ENCODE data around the gene ARHGAP21. TPM values are rescaled to one million over a fixed set of nuclear protein-coding genes. Genes with fewer than 3 reads are reported as not detected.

Gene ARHGAP21
- total RNA-seq, 4 donors from 2014 or later = 83.2 to 118 (median 86.3) TPM

- no peak overlapping the region for H3K27ac ChIP-seq
- intact Hi-C loops (cut with DNase I) = no loop called here
- no peak for TF ChIP-seq POLR2A (IDR thresholded peaks at IDR 0.05)
- TF ChIP-seq, protein P1, sequence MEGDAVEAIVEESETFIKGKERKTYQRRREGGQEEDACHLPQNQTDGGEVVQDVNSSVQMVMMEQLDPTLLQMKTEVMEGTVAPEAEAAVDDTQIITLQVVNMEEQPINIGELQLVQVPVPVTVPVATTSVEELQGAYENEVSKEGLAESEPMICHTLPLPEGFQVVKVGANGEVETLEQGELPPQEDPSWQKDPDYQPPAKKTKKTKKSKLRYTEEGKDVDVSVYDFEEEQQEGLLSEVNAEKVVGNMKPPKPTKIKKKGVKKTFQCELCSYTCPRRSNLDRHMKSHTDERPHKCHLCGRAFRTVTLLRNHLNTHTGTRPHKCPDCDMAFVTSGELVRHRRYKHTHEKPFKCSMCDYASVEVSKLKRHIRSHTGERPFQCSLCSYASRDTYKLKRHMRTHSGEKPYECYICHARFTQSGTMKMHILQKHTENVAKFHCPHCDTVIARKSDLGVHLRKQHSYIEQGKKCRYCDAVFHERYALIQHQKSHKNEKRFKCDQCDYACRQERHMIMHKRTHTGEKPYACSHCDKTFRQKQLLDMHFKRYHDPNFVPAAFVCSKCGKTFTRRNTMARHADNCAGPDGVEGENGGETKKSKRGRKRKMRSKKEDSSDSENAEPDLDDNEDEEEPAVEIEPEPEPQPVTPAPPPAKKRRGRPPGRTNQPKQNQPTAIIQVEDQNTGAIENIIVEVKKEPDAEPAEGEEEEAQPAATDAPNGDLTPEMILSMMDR (IDR thresholded peaks at IDR 0.05) = no peak
- peaks cover 0 to 2% of the 10 kb centered on the region in 2 donors for H3K4me1 ChIP-seq
- no peak for DNase-seq
- 91 to 92% methylated on average over 6 of the region's 6 CpGs for WGBS, 2 donors
- no peaks in the 10 kb centered on the region for H3K9me3 ChIP-seq
- no peaks in the 10 kb centered on the region for H3K36me3 ChIP-seq
- no peak overlapping the region for H3K4me3 ChIP-seq (replicated peaks in 1 of 3)
- H3K27me3 ChIP-seq = no peaks in the 10 kb centered on the region
Measured at GRCh38 chr10:24700948-24701347, 22.7 kb downstream of the ARHGAP21 start.

DNA sequence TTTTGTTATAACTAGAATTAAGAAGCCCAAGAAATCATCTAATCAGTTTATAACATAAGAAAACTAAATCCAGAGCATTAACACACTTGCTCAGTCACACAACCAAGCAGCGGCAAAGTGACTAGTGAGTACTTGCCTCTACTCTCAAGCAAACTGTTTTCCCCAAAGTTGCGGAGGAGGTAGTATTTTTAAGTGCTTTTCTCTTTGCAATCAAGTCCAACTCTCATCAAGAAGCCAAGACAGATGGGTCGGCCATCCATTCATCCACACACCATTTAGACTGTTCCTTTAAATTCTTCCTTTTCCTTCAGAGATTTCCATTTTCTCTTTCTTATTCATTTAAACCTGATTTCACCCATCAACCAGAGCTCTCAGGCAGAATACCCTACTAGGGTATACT lies 25.4 kb downstream of the ARHGAP21 start:
- WGBS, 2 donors = 95 to 99% methylated on average over 3 of the region's 3 CpGs

GRCh38 chr10:24697080-24697479 lies 26.6 kb downstream of the ARHGAP21 start:
- intact Hi-C loops (cut with DNase I) = no loop called here
- TF ChIP-seq POLR2A (IDR thresholded peaks at IDR 0.05) = no peak
- TF ChIP-seq, protein P1 (IDR thresholded peaks at IDR 0.05) = no peak
- Histone ChIP-seq H3K27ac (no peak overlapping the region), H3K4me3 (replicated peaks in 1 of 3) (no peak overlapping the region), H3K36me3 (no peaks in the 10 kb centered on the region), H3K27me3 (no peaks in the 10 kb centered on the region), H3K9me3 (no peaks in the 10 kb centered on the region), H3K4me1 (peaks cover 0 to 3% of the 10 kb centered on the region in 2 donors)
- no peak for DNase-seq
- 97% methylated on average over 2 of the region's 2 CpGs for WGBS, 2 donors

More for the DNA sequence above, 25.4 kb downstream of the ARHGAP21 start:
- TF ChIP-seq, protein P1 (IDR thresholded peaks at IDR 0.05) = no peak
- TF ChIP-seq POLR2A (IDR thresholded peaks at IDR 0.05) = no peak
- Histone ChIP-seq H3K4me1 (peaks cover 0 to 3% of the 10 kb centered on the region in 2 donors), H3K36me3 (no peaks in the 10 kb centered on the region), H3K27ac (no peak overlapping the region), H3K4me3 (replicated peaks in 1 of 3) (no peak overlapping the region), H3K27me3 (no peaks in the 10 kb centered on the region), H3K9me3 (no peaks in the 10 kb centered on the region)
- no peak for DNase-seq
- intact Hi-C loops (cut with DNase I) = no loop called here

DNA sequence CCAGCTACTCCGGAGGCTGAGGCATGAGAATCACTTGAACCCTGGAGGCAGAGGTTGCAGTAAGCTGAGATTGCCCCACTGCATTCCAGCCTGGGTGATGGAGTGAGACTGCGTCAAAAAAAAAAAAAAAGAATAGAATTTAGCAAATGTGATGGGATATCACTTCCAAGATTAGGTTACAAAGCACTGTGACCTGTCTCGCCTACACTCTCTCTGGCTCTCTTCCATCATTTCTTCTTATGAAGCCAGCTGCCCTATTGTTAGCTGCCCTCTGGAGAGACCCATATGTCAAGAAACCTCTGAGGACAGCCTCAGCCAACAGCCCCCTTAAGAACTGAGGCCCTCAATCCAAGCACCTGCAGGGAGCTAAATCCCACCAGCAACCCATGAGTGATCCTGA lies 28.2 kb downstream of the ARHGAP21 start:
- H3K36me3 ChIP-seq = no peaks in the 10 kb centered on the region
- no peak overlapping the region for H3K27ac ChIP-seq
- peaks cover 0 to 3% of the 10 kb centered on the region in 2 donors for H3K4me1 ChIP-seq
- H3K4me3 ChIP-seq (replicated peaks in 1 of 3) = no peak overlapping the region
- intact Hi-C loops (cut with DNase I) = no loop called here
- no peaks in the 10 kb centered on the region for H3K27me3 ChIP-seq
- TF ChIP-seq, protein P1 (IDR thresholded peaks at IDR 0.05) = no peak
- DNase-seq = no peak
- no peaks in the 10 kb centered on the region for H3K9me3 ChIP-seq
- WGBS, 2 donors = 87 to 89% methylated on average over 3 of the region's 3 CpGs

GRCh38 chr10:24694086-24694485 lies 29.6 kb downstream of the ARHGAP21 start:
- intact Hi-C loops (cut with DNase I) = no loop called here
- DNase-seq = no peak
- Histone ChIP-seq H3K4me1 (peaks cover 0 to 3% of the 10 kb centered on the region in 2 donors), H3K27ac (no peak overlapping the region), H3K36me3 (no peaks in the 10 kb centered on the region), H3K9me3 (no peaks in the 10 kb centered on the region), H3K27me3 (no peaks in the 10 kb centered on the region), H3K4me3 (replicated peaks in 1 of 3) (no peak overlapping the region)
- 96 to 97% methylated on average over 5 of the region's 5 CpGs for WGBS, 2 donors
- TF ChIP-seq, protein P1 (IDR thresholded peaks at IDR 0.05) = no peak
- no peak for TF ChIP-seq POLR2A (IDR thresholded peaks at IDR 0.05)

All from thyroid gland (tissue), 4 donors.